Mesangial cell (primary cell): Measurements from ENCODE around the gene WASHC3. TPM values are rescaled to one million over a fixed set of nuclear protein-coding genes. Genes with fewer than 3 reads are reported as not detected.

Experiments
- total RNA-seq: library from RNA; depleted of rRNA; stranded (reverse); fragments of >200 nt; gene quantifications from 2 replicates; pipeline ENCODE4 v1.2.3, GENCODE V29; 2015

The WASHC3 gene, protein sequence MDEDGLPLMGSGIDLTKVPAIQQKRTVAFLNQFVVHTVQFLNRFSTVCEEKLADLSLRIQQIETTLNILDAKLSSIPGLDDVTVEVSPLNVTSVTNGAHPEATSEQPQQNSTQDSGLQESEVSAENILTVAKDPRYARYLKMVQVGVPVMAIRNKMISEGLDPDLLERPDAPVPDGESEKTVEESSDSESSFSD
- 31.8 and 56.3 TPM in 2 replicates for total RNA-seq

DNA sequence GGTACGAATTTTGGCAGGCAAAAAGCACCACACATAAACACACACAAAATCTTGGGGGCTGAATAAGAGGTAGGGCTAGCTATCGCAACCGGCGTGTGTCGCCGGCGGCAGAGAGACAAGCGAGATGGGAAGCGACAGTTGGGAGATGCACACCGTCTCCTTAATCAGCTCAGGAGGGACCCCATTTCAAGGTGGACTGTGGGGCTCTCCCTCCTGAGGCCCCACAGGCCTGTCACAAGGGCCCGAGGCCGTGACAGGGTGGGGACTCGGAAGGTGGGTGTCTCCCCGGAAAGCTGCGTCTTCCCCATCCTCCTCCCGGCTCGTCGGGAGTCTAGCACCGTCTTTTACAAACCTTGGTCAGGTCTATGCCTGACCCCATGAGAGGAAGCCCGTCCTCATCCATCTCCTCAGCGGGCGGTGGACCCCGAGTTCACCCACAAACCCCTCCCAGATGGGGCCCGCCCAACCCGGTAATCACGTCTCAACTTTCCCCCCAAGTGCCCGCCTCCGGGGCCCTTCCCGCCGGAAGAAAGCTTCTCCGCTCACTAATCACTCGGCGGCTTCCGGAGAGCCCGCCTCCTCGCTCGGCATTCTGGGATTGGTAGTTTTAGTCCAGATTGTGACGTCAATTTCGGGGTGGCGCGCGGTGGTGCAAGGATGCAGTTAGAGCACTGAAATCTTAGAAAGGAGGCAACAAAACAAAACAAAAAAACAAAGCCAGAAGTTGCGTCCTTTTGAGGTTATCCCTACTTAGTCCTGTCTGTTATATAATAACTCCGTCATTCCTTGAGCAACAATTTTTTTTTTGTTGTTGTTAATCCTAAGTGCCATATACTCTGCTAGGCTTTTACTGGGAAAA, at the start of gene WASHC3:
Gene WASHC3, minus strand, starts transcription at position 432 of the 859 bp plus-strand sequence. Its CDS starts 29 bp downstream, at position 403.

Other genes starting within 250 kb of the WASHC3 start
- gene GNPTAB, start 231.0 kb downstream of the WASHC3 start, total RNA-seq = 19.9 and 26.5 TPM in 2 replicates
- 25.9 and 30.6 TPM in 2 replicates for gene DRAM1, start 184.4 kb downstream of the WASHC3 start, total RNA-seq
- gene NUP37, start 58.1 kb upstream of the WASHC3 start, total RNA-seq = 22.1 and 43.7 TPM in 2 replicates
- gene PARPBP, start 58.2 kb upstream of the WASHC3 start, total RNA-seq = 1.5 and 12.5 TPM in 2 replicates
- gene PMCH, start 135.8 kb upstream of the WASHC3 start, total RNA-seq = not detected in 2 replicates